Upper lobe of left lung (tissue), 6 donors: ENCODE measurements around the gene CALN1. TPM values are rescaled to one million over a fixed set of nuclear protein-coding genes. Genes with fewer than 3 reads are reported as not detected.

ENCODE experiments used
- ATAC-seq, 2 donors: fragments of 200-7000 bp; cut with Tn5 transposase; one replicate each; pipeline ENCODE4 v1.9.1; 2022; ENCODE audit warnings: mild to moderate bottlenecking in 2 of 2, moderate library complexity in 2 of 2; ENCODE audit not compliant: low FRiP score in 2 of 2
- DNase-seq, 2 donors: peaks; one replicate each; pipeline ENCODE4 v3.0.0-alpha.2; 2019 to 2020
- H3K27ac ChIP-seq, 4 donors: fragments of 200-600 bp; sonication (generic); one replicate each; pipeline ENCODE4 v1.5.1; 2016 to 2019
- H3K27me3 ChIP-seq, 4 donors: fragments of 200-600 bp; sonication (generic); one replicate each; pipeline ENCODE4 v1.5.1; 2017 to 2019
- H3K36me3 ChIP-seq, 4 donors: fragments of 200-600 bp; sonication (generic); one replicate each; pipeline ENCODE4 v1.5.1; 2016 to 2019
- H3K4me1 ChIP-seq, 4 donors: fragments of 200-600 bp; sonication (generic); one replicate each; pipeline ENCODE4 v1.5.1; 2018 to 2019
- H3K4me3 ChIP-seq, 4 donors: fragments of 200-600 bp; sonication (generic); one replicate each; pipeline ENCODE4 v1.5.1; 2017 to 2019; ENCODE audit warnings: mild to moderate bottlenecking in 2 of 4, moderate library complexity in 1 of 4
- H3K9me3 ChIP-seq, 4 donors: fragments of 200-600 bp; sonication (generic); one replicate each; pipeline ENCODE4 v1.5.1; 2018 to 2019
- EP300 ChIP-seq, 4 donors: sonication (generic); formaldehyde crosslinking; IDR thresholded peaks; one replicate each; pipeline ENCODE4 v1.5.1; 2017; ENCODE audit warnings: antibody characterized with exemption in 4 of 4, control low read depth in 2 of 4
- POLR2A ChIP-seq, 4 donors: fragments of 450-650 bp; IDR thresholded peaks; one replicate each; pipeline ENCODE4 v1.5.1; 2016 to 2017; ENCODE audit warnings: antibody characterized with exemption in 4 of 4, mild to moderate bottlenecking in 2 of 4
- POLR2AphosphoS5 ChIP-seq, 2 donors: sonication (generic); formaldehyde crosslinking; IDR thresholded peaks; one replicate each; pipeline ENCODE4 v1.5.1; 2017; ENCODE audit warnings: antibody characterized with exemption in 2 of 2
- whole genome bisulfite sequencing, 2 donors: methylation state at CpG; one replicate each; pipeline ENCODE4 v1.1.5; 2017 to 2018; 5-methylcytosine and 5-hydroxymethylcytosine counted together
- total RNA-seq, 6 donors: library from RNA; depleted of rRNA in 4 of 6; stranded (reverse); fragments of >200 nt in 4 of 6; gene quantifications; one replicate each; pipeline versions ENCODE4 v1.1.0 to v1.2.1, GENCODE V29; 2016 to 2021
- TF ChIP-seq, protein P1 (sequence below), 6 experiments: fragments of 450-650 bp in 4 of 6; fragments of 200-600 bp in 2 of 6; sonication (generic) in 2 of 6; IDR thresholded peaks; one replicate each; pipeline ENCODE4 v1.5.1; 2016 to 2019; ENCODE audit warnings: antibody characterized with exemption in 6 of 6
- donor health status: DM: no; HTN: no; CAD: no; lungs with moderate emphysema.
- donor health status: DM: no; HTN: yes; CAD: no; lungs with severe emphysema.

The CALN1 gene
- total RNA-seq, 6 donors from 2014 or later, result 0.24 to 0.46 TPM; not detected in 4

DNA sequence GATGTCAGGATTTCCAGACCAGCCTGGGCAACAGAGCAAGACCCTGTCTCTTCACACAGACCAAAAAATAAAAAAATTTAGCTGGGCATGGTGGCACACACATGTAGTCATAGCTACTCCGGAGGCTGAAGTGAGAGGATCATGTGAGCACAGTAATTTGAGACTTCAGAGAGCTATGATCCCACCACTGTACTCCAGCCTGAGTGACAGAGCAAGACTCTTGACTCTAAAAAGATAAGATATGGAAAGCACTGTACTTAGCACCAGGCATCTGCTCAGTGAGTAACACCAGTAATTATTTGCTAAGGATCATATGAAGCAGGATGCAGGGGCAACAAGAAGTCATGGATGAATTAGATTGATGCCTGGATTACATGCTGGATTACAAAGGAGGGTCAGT, 128.8 kb downstream of the CALN1 start:
- H3K27ac ChIP-seq, result no peak overlapping the region
- no peaks in the 10 kb centered on the region for H3K27me3 ChIP-seq
- H3K4me1 ChIP-seq, result no peaks in the 10 kb centered on the region
- ATAC-seq (no peak), DNase-seq (no peak)
- peaks cover 0 to 6% (median 0%) of the 10 kb centered on the region in 4 donors for H3K9me3 ChIP-seq
- H3K4me3 ChIP-seq, result no peak overlapping the region
- WGBS, 2 donors, result 60 to 85% methylated on average over 1 of the region's 1 CpG
- TF ChIP-seq EP300 (IDR thresholded peaks at IDR 0.05) (no peak), POLR2A (IDR thresholded peaks at IDR 0.05) (no peak), POLR2AphosphoS5 (IDR thresholded peaks at IDR 0.05) (no peak)
- TF ChIP-seq, protein P1, sequence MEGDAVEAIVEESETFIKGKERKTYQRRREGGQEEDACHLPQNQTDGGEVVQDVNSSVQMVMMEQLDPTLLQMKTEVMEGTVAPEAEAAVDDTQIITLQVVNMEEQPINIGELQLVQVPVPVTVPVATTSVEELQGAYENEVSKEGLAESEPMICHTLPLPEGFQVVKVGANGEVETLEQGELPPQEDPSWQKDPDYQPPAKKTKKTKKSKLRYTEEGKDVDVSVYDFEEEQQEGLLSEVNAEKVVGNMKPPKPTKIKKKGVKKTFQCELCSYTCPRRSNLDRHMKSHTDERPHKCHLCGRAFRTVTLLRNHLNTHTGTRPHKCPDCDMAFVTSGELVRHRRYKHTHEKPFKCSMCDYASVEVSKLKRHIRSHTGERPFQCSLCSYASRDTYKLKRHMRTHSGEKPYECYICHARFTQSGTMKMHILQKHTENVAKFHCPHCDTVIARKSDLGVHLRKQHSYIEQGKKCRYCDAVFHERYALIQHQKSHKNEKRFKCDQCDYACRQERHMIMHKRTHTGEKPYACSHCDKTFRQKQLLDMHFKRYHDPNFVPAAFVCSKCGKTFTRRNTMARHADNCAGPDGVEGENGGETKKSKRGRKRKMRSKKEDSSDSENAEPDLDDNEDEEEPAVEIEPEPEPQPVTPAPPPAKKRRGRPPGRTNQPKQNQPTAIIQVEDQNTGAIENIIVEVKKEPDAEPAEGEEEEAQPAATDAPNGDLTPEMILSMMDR (IDR thresholded peaks at IDR 0.05), result no peak
- no peaks in the 10 kb centered on the region for H3K36me3 ChIP-seq

DNA sequence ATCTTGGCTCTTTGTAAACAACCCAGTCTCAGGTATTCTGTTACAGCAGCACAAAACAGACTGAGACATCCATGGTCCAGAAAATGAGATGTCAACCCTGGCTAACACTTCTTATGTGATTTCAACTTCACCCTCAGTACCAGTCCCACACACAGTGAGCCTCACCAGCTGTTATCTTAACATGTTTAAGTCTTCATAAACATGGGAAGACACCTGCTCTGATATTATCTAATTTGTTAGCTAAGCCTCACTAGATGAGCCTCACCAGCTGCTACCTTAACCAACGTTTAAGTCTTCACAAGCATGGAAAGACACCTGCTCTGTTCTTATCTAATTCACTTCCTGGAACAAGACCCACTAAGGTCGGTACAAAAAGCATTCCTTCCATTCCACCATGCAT, 130.8 kb downstream of the CALN1 start:
- no peaks in the 10 kb centered on the region for H3K4me1 ChIP-seq
- no peak overlapping the region for H3K4me3 ChIP-seq
- no peak for TF ChIP-seq POLR2A (IDR thresholded peaks at IDR 0.05)
- TF ChIP-seq, protein P1 (IDR thresholded peaks at IDR 0.05), result no peak
- no peak for TF ChIP-seq POLR2AphosphoS5 (IDR thresholded peaks at IDR 0.05)
- TF ChIP-seq EP300 (IDR thresholded peaks at IDR 0.05), result no peak
- H3K27ac ChIP-seq, result no peak overlapping the region
- no peaks in the 10 kb centered on the region for H3K36me3 ChIP-seq
- DNase-seq, result no peak
- H3K9me3 ChIP-seq, result peaks cover 0 to 11% (median 0%) of the 10 kb centered on the region in 4 donors
- 32 to 36% methylated on average over 2 of the region's 2 CpGs for WGBS, 2 donors
- H3K27me3 ChIP-seq, result no peaks in the 10 kb centered on the region
- ATAC-seq, result no peak

DNA sequence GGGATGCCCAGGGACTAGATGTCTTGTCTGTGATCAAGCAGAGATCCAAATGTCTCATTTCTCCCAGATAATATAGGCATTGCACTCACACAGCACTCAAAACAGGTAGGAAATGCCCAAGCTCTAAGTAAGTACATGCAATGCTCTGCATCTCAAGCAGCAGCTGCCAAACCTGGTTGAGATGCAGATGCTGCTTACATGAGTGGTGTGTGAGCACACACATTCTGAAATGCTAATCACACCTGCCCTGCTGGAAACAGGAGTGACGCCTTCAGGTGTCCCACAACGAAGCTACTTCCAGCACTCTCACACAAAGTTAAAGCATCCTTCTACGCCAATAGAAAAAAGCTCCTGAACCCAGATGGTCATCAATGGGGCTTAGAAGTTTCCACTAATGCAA, 132.9 kb downstream of the CALN1 start:
- H3K4me1 ChIP-seq, result no peaks in the 10 kb centered on the region
- ATAC-seq, result no peak
- 72 to 78% methylated on average over 3 of the region's 3 CpGs for WGBS, 2 donors

DNA sequence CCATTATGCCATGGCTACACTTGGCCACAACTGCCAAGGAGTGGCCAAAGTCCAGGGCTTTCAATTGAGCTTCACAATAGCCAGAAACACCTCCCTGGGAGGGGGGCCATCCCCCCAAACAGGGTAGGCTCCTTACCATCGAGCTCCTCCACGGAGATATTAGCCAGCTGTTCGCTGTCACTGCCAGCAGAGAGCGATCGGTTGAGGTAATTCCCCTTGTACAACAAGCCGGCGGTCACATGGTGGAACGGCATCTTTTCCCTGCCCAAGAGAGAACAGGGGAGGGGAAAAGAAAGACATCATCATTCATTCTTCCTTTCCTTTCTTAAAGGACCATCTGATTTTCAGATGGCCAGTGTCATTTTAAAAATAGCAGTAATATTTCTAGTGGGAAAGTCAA, 133.6 kb downstream of the CALN1 start:
- ATAC-seq (no peak), DNase-seq (no peak)
- H3K9me3 ChIP-seq, result peaks cover 0 to 7% (median 0%) of the 10 kb centered on the region in 4 donors
- TF ChIP-seq EP300 (IDR thresholded peaks at IDR 0.05), result no peak
- no peak for TF ChIP-seq POLR2AphosphoS5 (IDR thresholded peaks at IDR 0.05)
- 58 to 75% methylated on average over 8 of the region's 8 CpGs for WGBS, 2 donors
- no peak overlapping the region for H3K27ac ChIP-seq
- no peak overlapping the region for H3K4me3 ChIP-seq
- no peaks in the 10 kb centered on the region for H3K4me1 ChIP-seq
- H3K36me3 ChIP-seq, result no peaks in the 10 kb centered on the region
- no peaks in the 10 kb centered on the region for H3K27me3 ChIP-seq

More for the DNA sequence above, 132.9 kb downstream of the CALN1 start:
- Histone ChIP-seq H3K27ac (no peak overlapping the region), H3K27me3 (no peaks in the 10 kb centered on the region), H3K9me3 (peaks cover 0 to 11% (median 0%) of the 10 kb centered on the region in 4 donors), H3K4me3 (no peak overlapping the region), H3K36me3 (no peaks in the 10 kb centered on the region)
- DNase-seq, result no peak
- no peak for TF ChIP-seq EP300 (IDR thresholded peaks at IDR 0.05)
- TF ChIP-seq, protein P1 (IDR thresholded peaks at IDR 0.05), result no peak
- no peak for TF ChIP-seq POLR2A (IDR thresholded peaks at IDR 0.05)
- no peak for TF ChIP-seq POLR2AphosphoS5 (IDR thresholded peaks at IDR 0.05)

DNA sequence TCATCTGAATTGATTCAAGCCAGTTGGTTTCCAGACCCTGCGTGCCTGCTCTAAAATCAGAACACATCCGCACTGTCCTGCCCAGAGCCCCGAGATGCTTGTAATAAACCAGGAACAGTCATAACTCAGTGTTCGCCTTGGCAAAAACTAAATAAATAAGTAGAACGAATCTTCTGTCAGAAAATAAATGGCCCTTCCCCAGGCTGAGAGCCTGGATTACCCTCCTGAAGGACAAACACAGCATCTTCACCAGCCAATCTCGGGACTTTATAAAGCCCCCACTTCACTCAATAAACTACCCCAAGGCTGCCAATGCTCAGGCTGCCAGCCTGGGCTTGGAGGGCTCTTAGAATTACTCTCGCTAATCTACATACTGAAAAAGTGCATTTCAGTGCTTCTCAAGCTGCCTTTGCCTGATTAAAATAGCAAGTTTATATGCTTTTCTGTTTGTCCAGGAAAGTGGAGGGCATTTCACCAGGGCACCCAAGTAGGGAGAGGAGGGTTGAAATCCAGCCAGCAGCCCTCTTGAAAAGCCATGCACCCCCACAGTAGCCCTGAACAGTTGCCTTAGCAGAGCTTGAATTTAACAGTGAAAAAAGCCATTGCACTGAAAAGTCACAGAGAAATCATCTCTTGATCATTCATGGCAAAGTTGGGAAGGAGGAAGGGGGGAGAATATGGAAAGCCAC, 136.6 kb downstream of the CALN1 start:
- WGBS, 2 donors, result 61 to 72% methylated on average over 7 of the region's 7 CpGs
- TF ChIP-seq POLR2AphosphoS5 (IDR thresholded peaks at IDR 0.05) (no peak), POLR2A (IDR thresholded peaks at IDR 0.05) (no peak), EP300 (IDR thresholded peaks at IDR 0.05) (no peak)
- TF ChIP-seq, protein P1 (IDR thresholded peaks at IDR 0.05), result no peak
- no peak for DNase-seq
- ATAC-seq, result no peak
- Histone ChIP-seq H3K27me3 (no peaks in the 10 kb centered on the region), H3K9me3 (peaks cover 0 to 7% (median 0%) of the 10 kb centered on the region in 4 donors), H3K27ac (no peak overlapping the region), H3K4me1 (no peaks in the 10 kb centered on the region), H3K4me3 (no peak overlapping the region), H3K36me3 (no peaks in the 10 kb centered on the region)
